HG03196 (cell line): ENCODE results near the gene DMBT1.

Experiments used
- ATAC-seq: cut with Tn5 transposase; IDR thresholded peaks from one replicate; pipeline ENCODE4 v1.9.1; 2021; ENCODE audit not compliant: unreplicated experiment

Gene DMBT1

DNA sequence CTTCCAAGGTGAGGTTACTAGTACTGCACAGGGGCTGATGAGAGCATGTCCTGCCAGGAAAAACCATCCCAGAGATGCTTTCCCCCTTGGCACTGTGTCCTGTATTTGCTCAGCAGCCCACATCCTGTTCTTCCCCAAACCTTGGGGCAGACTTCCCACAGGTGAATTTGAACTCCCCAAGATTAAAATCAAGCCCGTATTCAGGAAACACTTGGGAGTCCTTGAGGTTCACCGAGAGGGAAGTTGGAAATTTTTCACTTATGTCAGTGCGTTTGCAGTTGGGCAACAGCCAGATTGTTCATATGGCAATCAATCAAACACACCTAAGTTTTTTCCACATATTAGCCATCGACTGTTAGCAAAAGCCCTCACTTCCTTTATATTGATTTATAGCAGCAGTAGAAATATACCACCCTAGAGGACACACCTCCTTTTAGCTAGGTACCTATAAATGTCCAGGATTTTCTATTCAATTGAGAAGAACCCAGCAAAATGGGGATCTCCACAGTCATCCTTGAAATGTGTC lies at the start of gene DMBT1:
DMBT1 (plus strand) TSS at position 476 of the 526 bp plus-strand sequence; CDS start at position 493, 17 bp downstream.
- ATAC-seq: no peak

DNA sequence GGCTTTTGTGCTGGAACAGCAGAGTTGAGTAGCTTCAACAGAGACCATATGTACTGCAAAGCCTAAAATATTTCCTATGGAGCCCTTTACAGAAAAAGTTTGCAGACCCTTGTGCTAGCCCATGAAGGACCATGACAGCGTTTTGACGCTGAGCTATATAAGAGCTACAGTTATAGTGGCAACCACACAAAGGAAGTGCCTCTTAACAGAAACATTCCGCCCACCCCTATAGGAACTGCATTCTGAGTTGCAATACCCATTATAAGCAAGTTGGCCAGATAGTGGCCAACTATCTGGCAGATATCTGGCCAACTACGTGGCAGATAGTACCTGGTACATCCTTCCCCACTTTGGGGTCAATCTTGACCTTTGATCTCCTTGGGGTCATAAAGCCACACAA lies 47.5 kb upstream of the DMBT1 start:
- no peak for ATAC-seq

DNA sequence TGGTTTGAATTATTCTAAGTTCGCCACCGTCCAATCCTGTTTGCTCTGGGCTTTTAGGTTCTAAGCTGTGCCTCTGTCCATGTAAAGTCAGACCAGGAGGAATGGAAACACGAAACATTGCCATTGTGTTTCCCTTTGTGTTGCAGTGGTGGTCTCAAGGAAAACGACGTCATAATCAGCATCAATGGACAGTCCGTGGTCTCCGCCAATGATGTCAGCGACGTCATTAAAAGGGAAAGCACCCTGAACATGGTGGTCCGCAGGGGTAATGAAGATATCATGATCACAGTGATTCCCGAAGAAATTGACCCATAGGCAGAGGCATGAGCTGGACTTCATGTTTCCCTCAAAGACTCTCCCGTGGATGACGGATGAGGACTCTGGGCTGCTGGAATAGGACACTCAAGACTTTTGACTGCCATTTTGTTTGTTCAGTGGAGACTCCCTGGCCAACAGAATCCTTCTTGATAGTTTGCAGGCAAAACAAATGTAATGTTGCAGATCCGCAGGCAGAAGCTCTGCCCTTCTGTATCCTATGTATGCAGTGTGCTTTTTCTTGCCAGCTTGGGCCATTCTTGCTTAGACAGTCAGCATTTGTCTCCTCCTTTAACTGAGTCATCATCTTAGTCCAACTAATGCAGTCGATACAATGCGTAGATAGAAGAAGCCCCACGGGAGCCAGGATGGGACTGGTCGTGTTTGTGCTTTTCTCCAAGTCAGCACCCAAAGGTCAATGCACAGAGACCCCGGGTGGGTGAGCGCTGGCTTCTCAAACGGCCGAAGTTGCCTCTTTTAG lies 46.3 kb upstream of the DMBT1 start:
- no peak for ATAC-seq

DNA sequence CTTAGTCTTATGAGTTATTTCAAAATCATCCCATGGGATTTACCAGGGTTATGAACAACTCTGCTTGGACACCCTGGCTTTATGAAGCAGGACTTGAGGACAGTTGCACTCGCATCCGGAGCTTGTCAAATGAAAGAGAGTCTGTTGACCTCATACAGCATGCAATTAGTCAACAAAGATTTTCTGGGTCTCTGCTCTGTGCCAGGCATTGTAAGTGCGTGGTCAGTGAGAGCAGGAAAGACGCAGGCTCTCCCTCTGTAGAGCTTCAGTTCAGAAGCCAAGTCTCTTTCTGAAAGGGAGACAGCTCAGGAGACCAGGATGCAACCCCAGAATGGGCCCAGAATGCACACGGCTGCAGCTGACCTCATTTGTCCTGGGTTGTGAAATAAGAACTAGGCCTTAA lies 45.5 kb upstream of the DMBT1 start:
- no peak for ATAC-seq

DNA sequence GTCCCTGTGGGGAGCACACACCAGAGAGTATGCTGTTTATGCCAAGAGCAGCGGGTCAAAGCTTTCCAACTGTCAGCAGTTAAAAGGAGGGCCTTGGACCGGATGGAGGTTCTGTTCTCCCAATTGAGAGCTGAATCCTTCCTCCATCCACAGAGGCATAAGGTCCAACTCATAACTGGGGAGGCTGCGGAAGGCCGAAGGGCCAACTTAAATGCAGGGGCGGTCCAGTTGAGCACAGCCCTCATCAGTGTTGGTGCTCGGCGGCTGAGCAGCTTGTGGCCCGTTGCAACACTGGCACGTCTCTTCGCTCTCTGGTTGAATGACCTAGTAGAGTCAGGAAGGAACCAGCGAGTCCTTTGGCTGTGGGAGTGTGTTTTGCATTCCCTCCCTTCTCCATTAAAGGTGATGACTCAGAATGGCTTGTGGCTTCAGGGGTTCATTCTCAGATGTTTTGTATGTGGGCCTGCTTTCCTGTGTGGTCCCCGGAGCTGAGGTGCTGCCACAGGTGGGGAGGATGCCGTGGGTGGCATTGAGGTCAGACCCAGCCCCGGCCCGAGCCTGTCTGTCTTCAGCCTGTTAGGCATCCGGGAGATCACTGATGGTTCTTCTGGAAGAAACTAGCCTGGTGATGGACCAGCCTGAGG lies 44.8 kb upstream of the DMBT1 start:
- no peak for ATAC-seq

DNA sequence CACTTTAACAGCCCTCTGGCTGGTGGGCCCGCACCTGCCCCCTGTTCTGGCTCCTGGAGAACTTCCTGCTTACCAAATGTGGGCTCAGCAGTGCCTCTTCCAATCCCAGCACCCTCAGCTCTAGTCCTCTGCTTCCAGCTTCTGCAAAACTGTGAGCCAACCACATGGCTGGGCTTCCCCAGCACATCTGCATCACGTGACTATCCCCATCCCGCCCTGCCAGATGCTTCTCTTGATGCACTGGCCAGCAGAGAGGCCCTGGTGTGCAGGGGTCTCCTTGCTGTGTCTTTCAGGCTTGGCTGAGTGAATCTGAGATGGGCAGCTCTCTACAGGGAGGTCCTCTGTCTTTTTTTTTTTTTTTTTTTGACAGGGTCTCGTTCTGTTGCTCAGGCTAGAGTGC lies 43.8 kb upstream of the DMBT1 start:
- no peak for ATAC-seq

DNA sequence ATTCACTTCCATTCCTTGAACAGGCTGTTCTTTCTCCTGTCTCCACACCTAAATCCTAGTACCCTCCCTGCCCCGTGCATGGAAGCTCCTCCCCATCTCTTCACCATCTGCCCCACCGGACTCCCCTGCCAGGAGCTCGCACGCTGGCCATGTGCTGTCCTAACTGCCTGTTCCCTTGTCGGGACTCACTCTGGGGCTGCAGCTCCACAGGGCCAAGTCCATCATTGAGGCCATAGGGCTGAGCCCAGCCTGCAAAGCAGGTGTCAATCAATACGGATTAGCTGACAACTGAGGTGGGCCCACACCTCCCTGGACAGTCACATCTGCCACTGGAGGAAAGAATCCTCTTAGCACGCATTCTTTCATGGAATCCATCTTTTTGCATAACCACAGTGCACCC lies 41.4 kb upstream of the DMBT1 start:
- no peak for ATAC-seq

DNA sequence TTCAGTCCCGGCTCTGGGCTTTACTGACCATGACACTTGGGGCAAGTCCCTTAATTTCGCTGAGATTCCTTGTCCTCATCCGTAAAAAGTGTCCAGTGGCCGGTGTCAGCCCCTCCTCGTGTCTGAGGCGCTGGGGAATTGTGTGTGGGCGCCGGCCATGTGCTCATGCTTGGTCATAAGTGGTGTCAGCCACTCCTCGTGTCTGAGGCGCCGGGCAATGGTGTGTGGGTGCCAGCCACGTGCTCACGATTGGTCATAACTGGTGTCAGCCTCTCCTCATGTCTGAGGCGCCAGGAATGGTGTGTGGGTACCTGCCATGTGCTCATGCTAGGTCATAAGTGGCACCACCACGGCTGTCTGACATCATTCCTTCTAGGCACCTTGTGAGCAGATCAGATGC lies 40.7 kb upstream of the DMBT1 start:
- ATAC-seq: no peak

DNA sequence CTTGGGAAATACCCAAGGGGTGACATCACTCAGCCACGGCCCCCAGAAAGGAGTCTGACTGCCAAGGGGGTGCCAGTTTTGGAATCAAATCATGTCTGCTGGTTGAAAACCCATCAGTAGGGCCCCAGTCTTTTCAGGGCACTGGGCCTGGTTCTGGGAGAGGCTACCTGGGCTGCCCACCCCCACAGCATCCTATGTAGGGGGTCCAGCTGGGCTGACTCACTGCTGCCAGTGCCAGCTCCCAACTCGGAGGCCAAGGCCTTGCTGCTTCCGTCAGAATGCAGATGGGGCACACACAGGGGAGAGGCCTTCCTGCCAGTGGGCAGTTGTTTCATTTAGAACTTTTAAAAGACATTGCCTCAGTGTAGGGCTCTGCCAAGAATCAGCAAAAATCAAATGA lies 39.5 kb upstream of the DMBT1 start:
- no peak for ATAC-seq

DNA sequence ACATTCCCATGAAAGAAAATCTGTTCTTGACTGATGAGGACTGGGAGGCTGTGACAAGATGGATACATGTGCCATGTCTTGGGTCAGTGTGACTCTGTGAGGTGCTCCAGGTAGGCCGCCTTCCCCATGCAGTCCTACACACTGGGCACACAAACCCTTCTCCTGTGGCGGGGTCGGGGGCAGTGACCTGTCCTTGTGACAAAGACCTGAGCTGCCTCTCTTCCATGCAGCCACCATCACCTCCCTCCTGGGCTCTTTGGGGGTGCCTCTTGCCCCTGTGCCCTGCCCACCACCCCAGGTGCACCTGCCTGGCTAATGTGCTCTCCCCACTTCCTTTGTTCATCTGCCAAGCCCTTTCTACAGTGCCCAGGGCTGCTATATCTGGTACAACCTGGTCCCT lies 35.7 kb upstream of the DMBT1 start:
- no peak for ATAC-seq

DNA sequence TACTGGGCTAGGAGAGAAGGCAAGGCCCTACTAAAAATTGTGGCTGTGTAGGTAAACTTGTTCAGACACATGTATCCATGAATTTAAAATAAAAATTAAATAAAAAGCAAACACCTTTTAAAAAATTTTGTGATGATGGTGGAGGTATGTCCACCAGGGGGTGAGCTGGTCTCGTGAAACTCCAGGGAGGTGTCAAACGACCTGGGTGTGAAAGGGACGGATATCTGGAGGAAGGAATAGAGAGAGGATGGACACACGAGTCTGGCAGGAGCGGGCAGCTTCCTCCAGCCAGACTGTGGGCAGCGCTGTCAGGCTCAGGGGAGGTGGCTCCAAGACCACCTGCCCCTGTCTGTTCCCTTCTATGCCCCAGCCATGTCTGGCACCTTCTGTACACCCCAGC lies 34.8 kb upstream of the DMBT1 start:
- no peak for ATAC-seq

DNA sequence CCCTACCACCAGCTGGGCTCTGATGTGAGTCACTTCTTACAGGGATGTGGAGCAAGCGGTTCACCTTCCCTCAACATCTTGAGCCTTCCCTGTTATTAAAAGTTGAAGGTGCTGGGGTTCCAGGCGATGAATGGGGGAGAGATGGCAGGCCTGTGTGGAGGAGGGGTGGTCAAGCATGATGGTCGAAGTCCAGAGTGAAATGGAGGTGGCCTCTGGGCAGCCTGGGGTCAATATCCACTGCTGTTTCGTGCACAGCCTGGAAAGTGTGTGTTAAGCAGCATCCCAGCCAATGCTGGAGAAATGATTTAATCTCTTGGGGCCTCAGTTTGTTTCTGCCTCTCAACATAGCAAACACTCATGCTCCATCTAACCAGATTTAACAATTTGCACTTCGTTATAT lies 33.7 kb upstream of the DMBT1 start:
- ATAC-seq: no peak

DNA sequence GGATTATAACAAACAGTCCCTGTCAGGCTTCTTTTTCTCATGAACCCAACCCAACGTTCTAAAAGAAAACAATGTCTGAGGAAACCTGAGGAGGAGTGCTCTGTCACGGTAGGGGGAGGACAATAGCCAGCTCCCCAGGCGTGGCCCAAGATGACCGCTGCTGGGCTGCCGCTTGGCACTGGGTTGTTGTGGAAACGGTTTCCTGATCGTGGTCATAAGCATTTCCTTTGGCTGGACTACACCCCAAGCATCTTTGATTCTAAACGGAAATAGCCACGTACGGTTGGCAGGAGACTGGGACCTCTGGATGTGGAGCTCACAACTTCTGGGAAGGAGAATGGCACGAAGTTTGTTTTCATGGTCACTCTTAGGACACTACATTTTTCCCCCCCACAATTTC lies 30.4 kb upstream of the DMBT1 start:
- no peak for ATAC-seq

DNA sequence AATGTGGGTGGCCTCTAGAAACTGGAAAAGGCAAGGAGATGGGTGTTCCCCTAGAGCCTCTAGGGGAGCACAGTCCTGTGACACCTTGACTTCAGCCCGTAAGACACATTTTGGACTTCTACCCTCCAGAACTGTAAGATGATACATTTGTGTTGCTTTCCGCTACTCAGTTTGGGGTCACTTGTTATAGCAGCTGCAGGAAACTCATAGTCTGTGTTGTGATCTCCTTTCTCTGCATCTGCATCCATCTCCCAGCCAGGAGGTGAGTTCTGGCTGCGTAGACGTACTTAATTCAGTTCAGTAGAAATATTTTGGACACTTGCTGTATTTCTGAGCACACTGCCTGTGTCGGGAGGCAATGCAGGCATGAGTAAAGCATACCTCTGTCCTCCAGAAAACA lies 29.3 kb upstream of the DMBT1 start:
- ATAC-seq: no peak

DNA sequence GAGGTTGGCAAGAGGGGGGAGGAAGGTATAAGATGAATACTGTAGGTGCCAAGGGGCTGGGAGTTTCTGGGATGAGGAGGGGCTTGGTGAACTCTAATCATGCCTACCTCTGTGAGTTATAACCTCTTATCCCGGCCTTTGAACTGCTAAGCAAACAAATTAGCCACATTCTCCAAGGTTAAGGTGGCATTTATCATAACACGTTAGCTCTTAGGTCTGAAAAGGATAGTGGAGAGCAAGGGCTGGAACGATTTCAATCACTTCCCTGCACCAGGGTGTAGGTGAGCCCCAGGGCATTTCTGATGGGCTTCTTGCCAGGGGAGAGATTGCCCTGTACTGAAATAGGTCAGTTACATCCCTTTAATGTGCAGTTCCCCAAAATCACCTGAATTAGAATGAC lies 28.6 kb upstream of the DMBT1 start:
- ATAC-seq: no peak

DNA sequence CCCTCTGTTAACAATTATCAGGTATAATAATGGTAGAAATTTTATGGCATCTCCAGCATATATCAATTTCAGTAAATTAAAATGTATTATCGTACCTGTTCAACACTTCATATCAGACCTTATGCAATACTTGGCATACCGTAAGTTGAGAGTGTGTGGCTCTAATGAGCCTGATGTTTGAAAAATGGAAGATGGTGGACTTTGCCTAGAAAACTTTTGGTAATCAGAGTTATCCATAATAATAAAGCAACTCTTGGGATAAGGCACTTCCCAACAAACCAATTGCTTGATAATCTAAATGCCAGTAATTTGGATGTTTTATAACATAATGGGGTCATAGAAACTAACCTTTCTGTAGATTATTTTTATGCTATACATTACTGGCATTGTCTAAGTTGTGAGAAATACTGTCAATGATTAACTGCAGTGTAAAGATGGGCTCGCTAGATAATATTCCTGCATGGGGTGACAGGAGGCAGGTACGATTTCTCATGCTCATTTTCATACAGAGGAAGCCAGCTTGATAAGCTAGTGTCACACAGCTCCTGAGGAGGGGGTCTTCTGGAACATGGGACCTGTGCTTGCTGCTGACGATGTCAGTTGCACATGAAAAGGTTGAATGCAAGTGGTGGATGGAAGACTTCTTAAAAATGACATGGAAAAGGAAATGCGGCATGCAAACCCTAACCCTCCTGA lies 27.8 kb upstream of the DMBT1 start:
- ATAC-seq: no peak

DNA sequence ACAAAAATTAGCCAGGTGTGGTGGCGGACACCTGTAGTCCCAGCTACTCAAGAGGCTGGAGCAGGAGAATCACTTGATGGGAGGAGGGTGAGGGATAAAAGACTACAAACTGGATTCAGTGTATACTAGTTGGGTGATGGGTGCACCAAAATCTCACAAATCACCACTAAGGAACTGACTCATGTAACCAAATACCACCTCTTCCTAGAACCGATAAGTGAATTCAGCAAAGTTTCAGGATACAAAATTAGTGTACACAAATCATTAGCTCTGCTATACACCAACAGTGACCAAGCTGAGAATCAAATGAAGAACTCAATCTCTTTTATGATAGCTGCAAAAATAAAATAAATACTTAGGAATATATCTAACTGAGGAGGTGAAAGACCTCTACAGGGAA lies 23.0 kb upstream of the DMBT1 start:
- ATAC-seq: no peak

DNA sequence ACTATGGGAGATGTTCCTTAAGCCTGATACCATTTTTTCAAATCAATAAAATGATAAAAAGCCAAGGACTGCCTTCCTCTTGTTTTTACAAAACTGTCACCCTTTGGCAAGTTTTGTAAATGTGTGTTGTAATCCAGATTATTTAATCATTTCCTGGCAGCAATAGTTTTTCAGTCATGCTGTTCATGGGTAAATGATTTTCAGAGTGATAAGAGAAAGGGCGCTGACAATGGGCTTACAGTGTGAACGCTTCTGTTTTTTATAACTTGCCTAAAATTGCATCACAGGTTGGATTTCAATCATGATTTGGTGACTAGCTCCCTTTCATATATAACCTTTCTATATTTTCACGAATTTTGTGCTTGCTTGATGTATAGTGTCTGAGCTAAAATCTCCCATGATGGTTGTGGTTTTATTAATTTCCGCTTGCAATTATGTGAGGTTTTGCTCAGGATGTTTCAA lies 19.0 kb upstream of the DMBT1 start:
- no peak for ATAC-seq

DNA sequence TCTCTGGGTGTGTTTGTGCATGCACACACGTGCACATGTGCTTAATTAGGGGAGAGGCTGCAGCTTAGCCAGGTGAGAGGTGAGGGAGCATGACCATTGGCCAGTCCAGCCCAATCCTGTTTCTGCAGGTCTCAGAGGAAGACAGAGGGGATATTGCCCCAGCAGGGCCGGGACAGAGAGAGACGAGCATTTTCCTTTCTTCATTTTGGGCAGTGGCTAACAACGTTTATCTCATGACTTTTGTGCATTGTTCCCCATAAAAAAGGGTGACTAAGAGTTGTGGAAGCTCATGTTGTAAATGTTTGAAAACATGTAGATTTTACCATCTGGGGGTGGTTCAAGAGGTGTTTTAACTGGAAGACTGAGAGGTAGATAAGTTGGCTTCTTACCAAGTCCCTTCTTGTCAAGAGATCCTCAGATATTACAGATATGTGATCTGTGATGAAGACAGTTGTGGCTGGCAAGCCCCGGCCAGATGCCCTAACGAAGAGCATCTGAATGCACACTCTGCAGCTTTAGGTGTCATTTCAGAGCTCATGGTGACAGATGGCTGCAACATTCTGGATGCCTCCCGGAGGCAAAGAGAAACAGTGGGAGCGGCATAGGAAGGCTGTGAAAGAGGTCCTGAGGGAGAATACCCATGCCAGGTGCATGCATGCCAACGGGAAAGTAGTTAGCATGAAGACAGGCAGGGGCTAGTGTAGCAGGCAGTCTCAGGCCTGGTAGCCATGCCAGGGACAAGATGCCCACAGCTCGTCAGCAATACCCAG lies 16.7 kb upstream of the DMBT1 start:
- no peak for ATAC-seq

DNA sequence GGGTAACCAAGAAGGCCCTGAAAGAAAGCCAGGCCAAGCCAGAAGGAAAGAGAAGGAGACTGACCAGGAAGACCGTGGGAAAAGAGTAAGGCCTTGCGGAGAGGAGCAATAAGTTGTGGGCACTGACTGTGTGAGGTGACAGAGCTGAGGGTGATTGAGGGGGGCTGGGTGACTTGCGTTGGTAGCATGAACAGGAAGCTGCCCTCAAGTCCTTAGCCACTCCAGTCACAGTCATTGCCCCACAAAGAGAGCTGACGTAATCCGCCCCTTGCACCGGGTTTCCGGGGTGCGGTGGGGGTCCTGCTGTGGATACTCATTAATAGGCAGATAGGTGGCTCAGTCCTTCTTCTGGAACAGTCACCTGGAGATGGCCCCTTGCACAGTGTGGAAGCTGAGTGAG lies 16.1 kb upstream of the DMBT1 start:
- no peak for ATAC-seq

DNA sequence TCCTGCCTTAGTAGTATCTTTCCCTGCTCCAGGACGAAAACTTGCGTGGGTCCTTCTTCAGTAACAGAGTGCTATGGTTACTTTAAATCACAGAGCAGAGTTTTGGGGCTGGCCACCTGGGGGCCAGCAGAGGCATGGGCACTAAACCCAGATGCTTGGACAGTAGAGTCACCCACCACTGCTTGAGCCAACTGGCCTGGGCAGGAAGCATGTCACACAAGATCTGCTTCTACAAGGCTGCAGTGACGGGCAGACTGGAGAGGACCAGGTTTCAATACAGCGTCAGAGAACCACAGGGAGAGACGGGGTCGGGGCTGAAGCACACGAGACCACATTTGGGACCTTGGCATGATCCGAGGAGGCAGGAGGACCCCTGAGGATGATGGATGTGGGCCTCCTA lies 14.3 kb upstream of the DMBT1 start:
- no peak for ATAC-seq
